ENCODE results near the gene SEMA3B.

DNA sequence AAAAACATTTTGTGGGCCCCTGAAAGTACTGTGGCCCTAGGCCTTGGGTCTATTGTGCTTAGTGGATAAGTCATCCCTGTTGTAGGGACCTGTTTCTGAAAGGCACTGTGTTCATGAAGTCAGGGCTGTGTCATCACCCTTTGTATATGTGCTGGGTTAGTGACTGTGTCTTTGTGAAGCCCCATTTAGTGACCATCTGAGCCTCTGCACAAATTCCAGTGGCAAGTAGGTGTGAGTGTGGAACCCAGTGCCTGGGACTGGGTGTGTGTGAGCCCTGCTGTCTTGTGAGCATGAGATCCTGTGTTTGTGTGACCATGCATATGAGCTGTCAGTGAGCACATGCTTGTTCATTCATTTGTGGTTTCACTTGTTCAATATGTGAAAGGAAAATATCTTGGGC is 35.7 kb downstream of the SEMA3B start:
- no peak for TF ChIP-seq ZNF132 (tag by site-specific recombination; IDR thresholded peaks at IDR 0.05; ENCODE audit: borderline replicate concordance)
- no peak for TF ChIP-seq CTCF (tag by site-specific recombination; IDR thresholded peaks at IDR 0.05)
